22Rv1 (cell line): ENCODE measurements around the gene ANKRD40.

Source experiments
- H3K27ac ChIP-seq: fragments of 450-650 bp; 2 replicates; pipeline ENCODE4 v1.5.1; 2017
- CTCF ChIP-seq: fragments of 450-650 bp; IDR thresholded peaks from 2 replicates; pipeline ENCODE4 v1.5.1; 2017; ENCODE audit warnings: mild to moderate bottlenecking
- ZFX ChIP-seq: fragments of 450-650 bp; IDR thresholded peaks from 2 replicates; pipeline ENCODE4 v1.6.1; 2017; ENCODE audit warnings: antibody characterized with exemption, borderline replicate concordance

Gene ANKRD40

GRCh38 chr17:50708050-50709000 is 611 bp upstream of the ANKRD40 start:
- H3K27ac ChIP-seq, result peak overlapping the region; percentile 98

GRCh38 chr17:50703162-50703561 is 4.6 kb downstream of the ANKRD40 start:
- no peak overlapping the region for H3K27ac ChIP-seq
- no peak for TF ChIP-seq ZFX

More at GRCh38 chr17:50708050-50709000, 611 bp upstream of the ANKRD40 start:
- TF ChIP-seq CTCF (no peak), ZFX (no peak)

- TF ChIP-seq CTCF, result no peak
- TF ChIP-seq ZFX, result no peak
- H3K27ac ChIP-seq, result no peak overlapping the region
Measured at GRCh38 chr17:50699410-50699809, 8.3 kb downstream of the ANKRD40 start.

- TF ChIP-seq CTCF (no peak), ZFX (no peak)
- 0 out of 2 replicates have a peak overlapping the region, but pooled peaks have one; percentile 14 for H3K27ac ChIP-seq
Measured at GRCh38 chr17:50697663-50698272, 9.9 kb downstream of the ANKRD40 start.

- TF ChIP-seq CTCF, result no peak
- no peak for TF ChIP-seq ZFX
- 0 out of 2 replicates have a peak overlapping the region, but pooled peaks have one; percentile 14 for H3K27ac ChIP-seq
Measured at GRCh38 chr17:50697062-50697461, 10.7 kb downstream of the ANKRD40 start.

GRCh38 chr17:50696365-50696879 is 11.3 kb downstream of the ANKRD40 start:
- H3K27ac ChIP-seq, result no peak overlapping the region
- TF ChIP-seq ZFX, result no peak
- no peak for TF ChIP-seq CTCF

GRCh38 chr17:50693036-50693682 is 14.6 kb downstream of the ANKRD40 start:
- no peak for TF ChIP-seq CTCF
- TF ChIP-seq ZFX, result no peak
- H3K27ac ChIP-seq, result peak overlapping the region; percentile 98
